HG02610 (cell line): Measurements from ENCODE around the gene RECQL5.

Experiments
- ATAC-seq: cut with Tn5 transposase; IDR thresholded peaks from one replicate; pipeline ENCODE4 v1.9.1; 2021; ENCODE audit warnings: mild to moderate bottlenecking, moderate library complexity; ENCODE audit not compliant: unreplicated experiment

Gene RECQL5

DNA sequence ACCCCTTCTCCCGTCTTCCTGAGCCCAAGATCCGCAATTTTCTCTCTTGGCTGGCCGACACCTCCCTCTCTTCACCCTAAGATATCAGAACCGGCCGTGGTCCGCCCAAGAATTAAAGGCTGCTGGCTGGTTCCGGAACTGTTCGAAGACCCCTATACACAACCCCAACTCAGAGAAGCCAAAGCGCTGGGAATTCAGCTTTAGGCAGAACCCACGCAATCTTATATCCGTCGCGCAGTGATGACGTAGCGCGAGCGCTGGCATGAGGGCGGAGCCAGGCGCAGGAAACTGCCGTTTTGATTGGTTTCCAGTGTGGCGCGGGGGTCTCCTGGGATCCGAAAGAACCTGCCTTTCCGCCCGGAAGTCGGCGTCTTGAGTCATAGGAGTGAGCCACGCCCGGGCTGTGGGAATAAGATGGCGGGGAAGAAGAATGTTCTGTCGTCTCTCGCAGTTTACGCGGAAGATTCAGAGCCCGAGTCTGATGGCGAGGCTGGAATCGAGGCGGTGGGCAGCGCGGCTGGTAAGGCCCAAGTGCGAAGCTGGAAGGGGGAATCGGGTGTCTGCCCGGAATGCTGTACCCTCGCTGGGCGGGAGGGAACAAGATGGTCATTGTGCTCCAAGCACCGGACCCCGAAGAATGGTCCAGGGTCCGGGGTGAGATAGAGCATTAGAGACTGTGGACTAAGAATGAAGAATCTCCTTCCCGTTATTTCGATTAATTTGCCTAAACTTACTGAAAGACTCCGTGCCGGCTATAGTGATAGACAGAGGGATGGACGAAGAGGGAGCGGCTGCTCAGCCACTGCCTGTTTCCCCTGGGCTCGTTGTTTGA is at the start of gene RECQL5, which contains the start of gene SAP30BP:
Gene RECQL5 (minus strand): TSS at position 196 of the 832 bp plus-strand sequence. CDS start 597 bp downstream, outside the sequence.
Gene SAP30BP (plus strand): TSS at position 380 of the 832 bp plus-strand sequence. CDS start 35 bp downstream, at position 415.
- ATAC-seq = peak; percentile 55

DNA sequence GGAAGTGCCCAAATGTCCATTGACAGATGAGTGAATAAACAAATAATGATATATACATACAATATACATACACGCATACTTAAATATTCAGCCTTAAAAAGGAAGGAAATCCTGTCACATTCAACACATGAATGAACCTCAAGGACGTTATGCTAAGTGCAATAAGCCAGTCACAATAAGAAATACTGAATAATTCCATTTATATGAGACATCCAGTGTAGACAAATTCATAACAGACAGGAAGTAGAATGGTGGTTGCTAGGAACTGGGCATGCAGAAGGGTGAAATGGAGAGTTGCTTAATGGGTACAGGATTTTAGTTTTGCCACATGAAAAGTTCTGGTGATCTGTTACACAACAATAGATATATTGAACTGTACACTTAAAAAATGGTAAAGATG is 45.5 kb upstream of the RECQL5 start:
- no peak for ATAC-seq

DNA sequence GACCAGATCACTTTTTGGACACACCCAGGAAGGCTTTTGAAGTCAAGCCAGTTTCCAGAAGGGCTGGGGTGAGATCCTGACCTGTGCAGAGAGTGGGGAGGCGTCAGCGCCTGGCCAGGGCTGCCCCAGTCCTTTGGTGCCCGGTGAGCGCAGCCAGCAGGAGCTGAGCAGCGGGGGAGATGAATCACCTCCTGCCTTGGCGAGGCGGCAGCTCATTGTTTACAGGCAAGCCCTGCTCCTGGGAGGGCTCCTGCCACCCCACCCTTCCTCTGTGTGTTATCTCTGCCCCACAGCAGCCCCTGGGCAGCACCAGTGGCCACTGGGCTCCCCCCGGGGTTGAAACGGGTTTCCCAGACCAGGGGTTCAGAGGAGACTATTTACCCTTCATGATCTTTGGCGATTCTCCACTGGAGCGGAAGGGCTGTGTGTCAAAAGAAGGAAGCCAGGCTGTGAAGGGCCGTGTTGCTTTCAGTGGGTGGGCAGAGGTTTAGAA is 40.2 kb upstream of the RECQL5 start:
- ATAC-seq = no peak

DNA sequence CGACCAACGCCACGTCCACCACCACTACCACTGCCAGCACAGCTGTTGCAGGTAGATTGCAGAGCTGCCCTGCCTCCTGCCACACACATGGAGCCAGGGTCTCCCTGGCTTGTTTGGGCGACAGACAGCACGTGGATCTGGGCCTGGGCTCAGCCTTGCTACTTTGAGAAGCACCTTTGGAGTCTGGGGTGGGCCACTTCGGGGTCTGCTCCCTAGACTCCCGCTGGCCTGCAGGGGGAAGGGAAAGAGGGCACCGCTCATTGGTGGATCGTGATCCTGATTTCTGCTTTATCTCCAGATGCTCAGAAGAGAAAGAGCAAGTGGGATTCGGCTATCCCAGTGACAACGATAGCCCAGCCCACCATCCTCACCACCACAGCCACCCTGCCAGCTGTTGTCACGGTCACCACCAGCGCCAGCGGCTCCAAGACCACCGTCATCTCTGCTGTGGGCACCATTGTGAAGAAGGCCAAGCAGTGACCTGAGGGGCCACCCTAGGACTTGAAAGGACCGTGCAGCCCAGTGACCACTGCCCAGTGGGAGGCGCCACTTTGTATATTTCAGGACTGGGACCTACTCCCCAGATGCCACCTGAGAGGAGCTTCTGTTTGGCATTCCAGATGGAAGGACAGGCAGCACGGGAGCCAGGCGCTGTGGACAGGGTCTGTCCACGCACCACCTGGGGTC is 39.2 kb upstream of the RECQL5 start:
- ATAC-seq = no peak

DNA sequence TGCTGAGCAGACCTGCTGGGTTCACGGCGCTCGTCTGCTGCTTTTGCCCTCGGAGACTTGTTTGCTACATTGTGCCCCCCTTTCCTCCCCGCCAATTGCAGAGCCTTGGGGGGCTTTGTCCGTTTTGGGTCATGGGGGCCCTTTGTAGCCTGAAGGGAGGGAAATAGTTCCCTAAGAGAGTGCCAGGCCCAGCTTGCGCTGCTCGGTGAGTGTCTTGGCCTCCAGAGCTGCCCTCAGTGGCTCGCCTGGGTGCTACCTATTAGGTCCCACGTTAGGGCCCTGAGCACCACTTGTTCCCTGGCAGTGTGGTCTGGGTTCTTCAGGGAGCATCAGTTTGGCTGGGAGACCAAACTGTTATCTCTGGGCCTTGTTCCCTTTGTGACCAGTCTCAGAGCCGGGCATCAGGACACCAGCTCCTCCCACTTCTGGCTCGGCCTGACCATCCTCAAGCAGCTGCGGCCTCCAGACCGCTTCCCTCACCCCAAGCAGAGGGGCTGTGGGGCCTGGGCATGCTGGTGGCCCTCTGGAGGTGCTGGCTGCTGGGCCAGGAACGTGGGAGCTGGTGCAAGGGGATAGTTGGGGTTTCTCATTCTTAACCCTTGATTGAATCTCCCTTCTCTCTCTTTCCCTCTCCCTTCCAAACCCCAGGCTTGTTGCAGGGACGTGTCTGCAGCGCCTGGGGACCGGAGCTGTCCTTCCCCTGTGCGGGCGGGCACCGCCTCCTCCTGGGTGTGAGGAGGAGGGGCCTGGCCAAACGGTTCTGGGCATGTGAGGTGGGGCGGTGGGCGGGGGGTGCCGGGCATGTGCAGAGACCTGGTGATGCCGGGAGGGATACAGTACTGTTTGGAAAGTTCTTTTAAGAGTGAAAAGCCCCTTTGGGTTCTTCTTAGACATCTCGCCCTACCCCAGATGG is 38.3 kb upstream of the RECQL5 start:
- ATAC-seq = no peak

DNA sequence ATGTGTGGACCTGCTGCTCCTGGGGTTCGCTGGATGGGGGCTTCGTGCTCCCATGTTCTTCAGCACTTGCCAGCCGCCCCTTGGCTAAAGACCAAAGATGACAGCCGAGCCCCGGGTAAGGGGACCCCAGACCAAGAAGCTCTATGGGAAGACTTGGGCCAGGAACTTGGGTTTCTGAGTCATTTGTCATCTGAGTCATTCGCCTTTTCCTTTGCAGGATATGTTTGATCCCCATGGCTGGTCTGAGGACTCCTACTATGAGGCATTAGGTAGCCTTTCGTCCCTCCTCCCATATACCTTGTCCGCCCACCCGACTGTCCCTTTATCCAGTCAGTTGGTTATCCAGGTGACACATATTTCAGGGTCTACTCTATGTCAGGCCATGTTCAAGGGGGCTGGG is 36.6 kb upstream of the RECQL5 start:
- no peak for ATAC-seq

DNA sequence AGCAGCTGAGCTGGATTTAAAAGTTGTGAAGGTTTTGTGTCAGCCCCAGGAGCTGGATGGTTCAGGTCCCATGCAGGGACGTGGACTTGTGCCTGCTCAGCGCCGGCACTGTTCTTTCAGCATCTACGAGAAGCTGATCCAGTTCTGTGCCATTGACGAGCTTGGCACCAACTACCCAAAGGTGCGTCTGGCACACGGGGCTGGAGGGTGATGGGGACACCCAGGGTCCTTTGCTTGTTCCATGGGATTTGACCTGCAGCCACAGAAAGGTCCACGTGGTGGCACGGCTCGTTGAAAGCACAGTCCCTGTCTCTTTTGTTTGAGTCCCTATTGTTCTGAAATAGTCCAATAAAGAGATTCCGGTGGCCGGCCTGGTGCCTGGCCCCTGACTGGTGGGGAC is 36.2 kb upstream of the RECQL5 start:
- no peak for ATAC-seq

DNA sequence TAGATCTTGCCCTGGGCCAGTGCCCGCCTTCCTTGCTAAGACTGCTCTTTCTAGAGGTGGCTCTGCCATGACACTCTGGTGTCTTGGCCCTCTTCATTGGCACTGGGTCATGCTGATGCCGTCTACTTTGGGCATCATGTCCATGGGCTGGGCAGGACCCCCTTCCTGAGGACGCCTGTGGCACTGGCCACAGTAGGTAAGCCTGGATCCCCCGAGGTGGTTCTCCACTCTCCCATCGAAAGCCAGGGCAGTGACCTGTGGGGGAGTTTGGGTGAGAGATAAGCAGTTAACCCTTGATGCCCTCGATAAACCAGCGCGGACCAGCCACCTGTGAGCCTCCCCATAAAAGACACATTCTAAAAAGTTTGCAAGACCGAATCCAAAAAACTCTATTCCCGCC is 34.3 kb upstream of the RECQL5 start:
- no peak for ATAC-seq

DNA sequence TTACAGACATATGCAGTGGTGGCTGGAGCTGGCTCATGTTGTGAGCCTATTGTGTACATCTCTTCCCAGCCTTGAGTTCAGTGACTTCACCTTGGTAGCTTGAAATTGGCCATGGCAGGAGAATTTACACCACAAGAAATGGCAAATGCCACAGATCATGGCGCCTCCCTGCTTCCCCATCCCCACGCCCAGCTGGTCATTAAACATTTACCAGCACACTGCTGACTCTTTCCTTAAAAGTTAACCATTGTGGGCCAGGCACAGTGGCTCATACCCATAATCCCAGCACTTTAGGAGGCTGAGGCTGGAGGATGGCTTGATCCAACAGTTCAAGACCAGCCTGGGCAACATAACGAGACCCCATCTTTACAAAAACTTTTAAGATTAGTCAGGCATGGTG is 31.7 kb upstream of the RECQL5 start:
- ATAC-seq = no peak

DNA sequence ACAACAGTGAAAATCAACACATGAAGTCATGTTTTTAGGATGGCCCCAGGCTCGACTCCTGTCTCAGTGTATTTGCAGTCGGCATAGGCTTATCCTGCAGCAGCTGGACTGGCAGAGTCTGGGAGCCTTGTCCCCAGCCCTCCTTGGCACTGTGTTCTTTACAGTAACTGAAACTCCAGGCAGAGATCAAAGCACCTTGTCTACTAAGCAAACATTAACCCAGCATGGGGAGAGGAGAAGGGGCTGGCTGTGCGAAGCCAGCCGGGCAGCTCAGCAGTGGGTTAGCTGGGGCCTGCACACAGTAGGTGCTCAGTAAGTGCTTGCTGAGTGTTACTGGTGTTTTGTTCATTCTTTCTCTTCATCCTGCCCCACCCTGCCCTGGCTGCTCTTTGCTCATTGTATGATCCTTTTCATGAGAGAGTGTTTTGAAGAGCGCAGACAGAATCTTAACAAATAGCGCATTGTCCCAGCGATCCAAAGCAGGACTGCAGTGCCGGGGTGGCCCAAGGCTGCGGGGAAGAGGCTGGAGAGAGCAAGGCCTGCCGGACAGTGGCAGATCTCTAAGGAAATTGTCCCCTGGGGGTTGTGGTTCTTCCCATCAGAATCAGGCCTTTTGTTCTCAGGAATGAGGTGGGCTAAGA is 30.8 kb upstream of the RECQL5 start:
- ATAC-seq = no peak

DNA sequence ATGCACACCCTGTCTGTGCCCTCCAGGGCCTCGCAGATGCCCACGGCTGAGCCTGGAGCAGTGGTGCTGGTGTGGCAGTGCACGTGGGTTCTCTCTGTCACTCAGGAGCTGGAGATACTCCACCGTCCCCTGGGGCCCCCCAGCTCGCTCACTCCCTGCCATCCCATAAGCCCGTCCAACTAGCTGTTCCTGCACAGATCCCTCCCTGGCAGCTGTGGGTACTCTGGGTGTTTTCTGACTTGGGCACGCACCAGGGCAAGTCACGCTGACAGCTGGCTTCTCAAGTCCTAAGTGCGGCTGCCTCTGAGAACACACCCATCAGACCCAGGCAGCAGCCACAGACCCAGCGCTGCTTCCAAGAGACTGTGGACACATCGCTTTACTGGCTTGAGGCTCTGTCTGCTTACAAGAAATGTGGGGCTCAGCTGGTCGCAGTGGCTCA is 28.9 kb upstream of the RECQL5 start:
- ATAC-seq = no peak

DNA sequence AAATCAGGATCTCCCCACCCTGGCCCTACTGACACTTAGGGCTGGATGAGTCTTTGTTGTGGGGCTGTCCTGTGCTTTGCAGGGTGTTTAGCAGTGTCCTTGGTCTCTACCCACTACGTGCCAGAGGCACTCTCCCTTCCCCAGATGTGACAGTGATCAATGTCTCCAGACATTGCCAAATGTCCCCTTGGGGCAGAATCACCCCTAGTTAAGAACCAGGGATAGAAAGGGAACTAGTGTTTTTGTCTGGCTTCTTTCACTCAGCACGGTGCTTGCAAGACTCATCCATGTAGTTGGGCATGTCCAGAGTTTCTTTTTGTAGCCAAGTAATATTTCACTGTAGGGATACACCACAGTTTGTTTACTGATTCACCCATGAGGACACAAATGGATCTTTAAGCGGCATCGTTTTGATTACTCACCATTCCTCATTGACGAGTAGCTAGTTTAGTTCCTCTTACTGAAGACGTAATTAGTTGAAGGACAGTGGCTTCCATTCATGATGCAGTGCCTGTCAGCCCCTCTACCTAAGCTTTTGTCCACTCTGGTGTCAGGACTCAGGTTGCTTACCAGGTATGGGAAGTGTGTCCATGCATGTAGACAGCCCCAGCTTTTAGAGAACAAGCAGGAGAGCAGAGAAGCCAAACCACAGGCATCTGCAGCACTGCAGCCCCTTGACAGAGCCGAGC is 28.3 kb upstream of the RECQL5 start:
- no peak for ATAC-seq

DNA sequence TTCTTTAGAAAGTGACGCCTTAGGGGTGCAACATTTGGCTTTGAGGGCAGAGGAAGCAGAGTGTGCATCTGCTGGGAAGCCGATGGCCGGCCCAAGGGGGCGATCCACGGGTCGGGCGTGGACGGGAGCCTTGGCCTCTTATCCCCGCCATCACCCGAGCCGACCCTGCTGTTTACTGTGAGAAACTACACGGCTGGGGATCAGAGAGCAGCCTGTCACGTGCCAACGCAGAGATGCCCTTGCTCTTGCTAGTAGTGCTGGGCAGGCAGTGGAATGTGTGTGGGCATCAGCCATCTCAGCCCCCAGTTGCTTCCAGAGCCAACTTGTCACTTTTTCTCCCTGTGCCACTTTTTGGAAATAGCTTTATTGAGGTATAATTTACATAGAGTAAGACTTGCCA is 27.6 kb upstream of the RECQL5 start:
- no peak for ATAC-seq

DNA sequence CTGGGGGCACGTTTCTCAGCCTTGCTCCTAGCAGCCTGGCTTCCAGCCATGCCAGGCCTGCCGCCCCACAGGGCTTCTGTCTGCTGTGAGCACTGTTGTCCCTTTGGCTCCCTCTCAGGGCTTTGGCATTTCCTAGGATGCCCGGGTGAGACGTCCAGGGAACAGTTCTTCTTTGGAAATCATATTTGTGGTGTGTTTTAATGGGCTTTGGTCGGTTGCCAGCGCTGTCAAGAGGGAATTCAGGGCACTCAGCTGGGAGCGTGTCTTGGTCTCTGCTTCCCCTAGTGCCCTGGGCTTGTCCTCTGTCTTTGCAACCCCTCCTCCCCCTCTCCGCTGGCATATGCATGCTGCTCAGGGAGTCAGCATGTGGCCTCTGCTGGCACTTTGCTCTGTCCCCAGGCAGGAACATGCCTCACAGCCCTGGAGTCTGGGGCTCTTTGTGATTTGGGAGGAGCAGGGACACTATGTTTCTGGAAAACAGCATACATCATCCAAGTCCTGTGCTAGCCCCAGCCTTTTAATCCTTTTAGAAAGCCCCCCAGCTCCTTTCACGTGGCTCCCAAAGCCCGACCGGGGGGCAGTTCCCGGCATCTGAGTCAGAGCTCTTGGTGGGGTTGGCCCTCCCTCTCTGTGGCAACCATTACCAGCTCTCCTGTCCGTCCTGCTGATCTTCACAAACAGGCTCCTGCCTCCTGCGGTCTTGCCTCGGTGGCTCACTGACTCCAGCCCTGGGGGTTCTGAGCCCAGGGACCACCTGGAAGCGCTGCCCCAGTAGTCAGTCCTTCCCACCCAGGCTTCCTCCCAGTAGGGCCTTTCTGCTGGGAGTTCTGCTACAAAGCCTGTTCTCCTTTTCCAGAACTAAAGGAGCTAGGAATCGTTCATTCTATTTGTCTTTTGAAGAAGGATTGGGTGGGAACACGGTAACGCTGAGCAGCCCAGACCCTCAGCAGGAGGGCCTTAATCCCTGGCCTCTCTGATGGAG is 26.8 kb upstream of the RECQL5 start:
- no peak for ATAC-seq

DNA sequence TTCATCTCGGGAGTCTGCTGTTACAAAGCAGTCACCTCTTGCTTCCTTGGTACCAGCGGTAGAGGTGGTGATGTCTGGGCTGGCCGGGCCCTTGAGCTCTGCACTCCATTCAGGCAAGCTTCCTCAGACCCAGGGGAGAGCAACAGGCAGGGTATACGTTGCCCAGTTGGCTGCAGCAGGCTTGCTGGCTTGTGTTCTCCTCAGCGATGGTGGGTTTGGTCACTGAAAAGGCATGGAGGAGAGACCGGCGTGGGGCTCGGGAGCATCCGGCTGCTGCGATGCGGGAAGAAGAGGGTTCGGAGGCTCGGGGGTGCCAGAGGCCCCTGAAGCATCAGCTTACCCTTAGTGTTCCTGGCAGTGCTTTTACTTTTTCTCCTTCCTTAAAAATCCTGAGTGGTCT is 26.0 kb upstream of the RECQL5 start:
- no peak for ATAC-seq

DNA sequence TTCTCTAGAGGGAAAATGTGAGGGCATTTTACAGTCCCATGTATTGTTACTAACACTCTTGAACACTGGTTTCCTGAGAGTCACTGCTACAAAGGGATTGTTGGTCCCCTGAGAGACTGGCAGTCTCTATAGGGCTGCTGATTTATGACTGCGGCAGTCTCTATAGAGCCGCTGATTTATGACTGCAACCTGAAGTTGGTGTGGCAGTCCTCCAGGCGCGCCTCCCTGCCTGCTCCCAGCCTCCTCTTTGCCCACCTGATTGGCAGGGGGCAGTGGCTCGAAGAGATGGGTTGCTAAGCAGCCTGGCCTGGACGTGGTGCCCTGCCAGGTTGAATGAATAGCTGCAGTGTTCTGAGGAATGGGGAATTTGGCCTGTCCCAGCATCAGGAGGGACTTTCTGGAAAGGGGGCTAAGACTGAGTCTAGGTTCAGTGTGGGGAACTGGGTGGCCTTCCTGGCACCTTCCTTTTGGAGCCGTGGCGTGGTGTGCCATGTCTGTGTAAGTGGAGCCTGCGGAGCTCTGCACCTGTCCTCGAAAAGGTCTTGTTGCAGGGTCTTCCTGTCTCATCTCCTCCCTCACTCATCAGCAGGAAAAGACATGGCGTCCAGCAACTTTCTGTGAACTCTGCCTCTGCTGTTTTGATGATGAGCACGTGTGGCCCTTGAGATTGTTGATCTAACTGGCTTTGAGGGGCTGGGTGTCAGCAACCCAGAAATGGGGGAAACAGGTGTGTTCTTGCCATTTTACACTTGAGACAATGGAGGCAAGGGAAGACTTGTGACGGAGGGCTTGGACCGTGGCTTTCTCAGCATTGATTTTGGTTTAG is 25.1 kb upstream of the RECQL5 start:
- ATAC-seq = no peak

DNA sequence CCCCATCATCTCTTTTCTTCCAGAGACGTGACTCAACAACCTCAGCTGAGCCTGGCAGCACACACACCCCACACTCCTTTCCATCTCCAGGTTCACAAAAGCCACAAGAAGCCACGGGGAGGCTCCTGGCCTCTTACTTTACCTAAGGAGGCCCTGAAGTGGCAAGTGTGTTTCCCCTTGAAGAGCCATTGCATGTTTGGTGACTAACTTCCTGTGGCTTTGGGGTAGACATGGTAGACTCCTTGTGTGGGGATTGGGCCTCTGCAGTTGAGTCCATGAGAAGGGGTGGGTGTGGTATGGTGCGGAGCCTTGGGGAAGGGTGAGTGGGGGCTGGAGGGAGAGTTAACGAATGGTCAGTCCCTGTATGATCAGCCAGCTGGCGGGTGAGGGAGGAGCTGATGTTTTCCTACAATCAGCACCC is 24.4 kb upstream of the RECQL5 start:
- ATAC-seq = no peak

DNA sequence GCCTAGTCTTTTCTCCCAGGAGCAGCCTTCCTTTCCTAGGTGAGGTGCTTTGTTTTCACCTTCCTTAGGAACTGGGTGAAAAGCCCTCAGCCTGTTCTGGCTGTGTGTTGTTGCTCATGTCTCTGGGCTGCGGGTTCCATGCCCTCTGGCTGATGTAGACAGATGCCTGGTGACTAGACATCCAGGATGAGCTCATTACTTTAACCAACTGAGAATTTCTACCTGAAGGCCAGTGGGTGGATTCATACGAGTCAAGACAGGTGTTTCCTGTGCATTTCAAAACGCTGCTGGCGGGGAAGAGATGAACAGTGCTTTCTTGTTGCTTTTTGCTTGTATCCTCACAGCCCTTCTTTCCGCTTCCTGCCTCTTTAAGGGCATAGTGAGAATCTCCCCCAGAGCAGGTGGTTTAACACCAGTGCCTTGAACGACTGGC is 22.5 kb upstream of the RECQL5 start:
- no peak for ATAC-seq
